ENCODE results near the gene RDH13.
"Not testable (repeated sequence)": the region's sequence is repeated elsewhere in the genome, so short reads cannot be mapped to it uniquely, and the experiment has no call there.

RDH13 gene

DNA sequence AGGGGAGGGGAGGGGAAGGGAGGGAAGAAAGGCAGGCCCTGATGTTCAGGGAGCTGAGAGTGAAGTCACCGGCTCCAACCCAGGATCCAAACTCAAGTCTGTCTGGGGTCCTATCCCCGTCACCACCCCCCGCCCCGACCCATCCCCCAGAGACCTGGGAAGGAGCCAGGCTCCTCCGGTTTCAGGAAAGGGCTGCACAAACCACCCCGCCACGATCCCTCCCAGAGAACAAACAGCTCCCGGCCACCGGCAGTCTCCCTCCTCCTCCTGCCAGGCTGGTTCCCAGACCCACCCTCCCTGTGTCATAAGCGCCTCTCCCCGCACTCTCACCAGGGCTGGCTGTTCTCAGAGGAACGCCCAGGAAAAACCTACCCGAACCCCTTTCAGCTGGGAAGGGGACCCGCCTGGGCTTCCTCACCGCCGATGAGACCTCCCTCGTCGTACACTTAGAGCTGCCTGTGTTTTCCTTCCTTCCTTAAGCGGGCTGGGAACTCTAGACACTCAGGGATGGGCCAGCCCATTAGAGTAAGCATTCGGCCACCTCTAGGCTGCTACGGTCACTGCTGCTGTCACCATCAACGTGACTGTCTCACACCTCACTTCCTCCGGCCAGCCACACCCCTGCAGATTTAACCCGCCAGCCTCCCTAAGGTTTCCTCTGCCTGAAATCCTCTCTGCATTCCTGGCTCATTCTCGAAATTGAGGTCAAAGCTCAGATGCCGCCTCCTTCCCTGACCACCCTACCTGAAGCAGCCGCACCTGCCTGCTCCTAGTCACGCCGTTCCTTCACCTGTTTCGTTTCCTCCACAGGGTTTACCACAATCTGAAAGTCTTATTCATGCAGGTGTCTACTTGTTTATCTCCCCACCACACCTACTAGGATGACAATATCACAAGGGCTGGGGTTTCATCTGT is 6.3 kb upstream of the RDH13 start:
- Histone ChIP-seq H3K9me3 (ENCODE audit: insufficient read depth, low read length, severe bottlenecking) (no peaks in the 10 kb centered on the region), H3K4me1 (ENCODE audit: insufficient read depth, low read length) (no peaks in the 10 kb centered on the region), H3K4me2 (ENCODE audit: insufficient read depth, low read length) (no peak overlapping the region), H3K4me3 (ENCODE audit: low read depth in 1 of 2, low read length in 2 of 2) (no peak overlapping the region), H3K27me3 (ENCODE audit: insufficient read depth, low read length, poor library complexity) (no peaks in the 10 kb centered on the region), H4K20me1 (ENCODE audit: insufficient read depth, low read length) (0 out of 2 replicates have a peak, but pooled peaks cover 3% of the 10 kb centered on the region), H2AFZ (ENCODE audit: low read depth, low read length) (no peak overlapping the region), H3K27ac (ENCODE audit: low read length) (no peak overlapping the region), H3K9ac (ENCODE audit: low read depth, low read length) (no peak overlapping the region), H3K79me2 (ENCODE audit: insufficient read depth, low read length) (no peaks in the 10 kb centered on the region), H3K36me3 (ENCODE audit: insufficient read depth, low read length) (no peaks in the 10 kb centered on the region)
- TF ChIP-seq EZH2 (IDR thresholded peaks at IDR 0.05; ENCODE audit: borderline replicate concordance, low read depth, low read length, severe bottlenecking) = no peak
- TF ChIP-seq, protein P1, sequence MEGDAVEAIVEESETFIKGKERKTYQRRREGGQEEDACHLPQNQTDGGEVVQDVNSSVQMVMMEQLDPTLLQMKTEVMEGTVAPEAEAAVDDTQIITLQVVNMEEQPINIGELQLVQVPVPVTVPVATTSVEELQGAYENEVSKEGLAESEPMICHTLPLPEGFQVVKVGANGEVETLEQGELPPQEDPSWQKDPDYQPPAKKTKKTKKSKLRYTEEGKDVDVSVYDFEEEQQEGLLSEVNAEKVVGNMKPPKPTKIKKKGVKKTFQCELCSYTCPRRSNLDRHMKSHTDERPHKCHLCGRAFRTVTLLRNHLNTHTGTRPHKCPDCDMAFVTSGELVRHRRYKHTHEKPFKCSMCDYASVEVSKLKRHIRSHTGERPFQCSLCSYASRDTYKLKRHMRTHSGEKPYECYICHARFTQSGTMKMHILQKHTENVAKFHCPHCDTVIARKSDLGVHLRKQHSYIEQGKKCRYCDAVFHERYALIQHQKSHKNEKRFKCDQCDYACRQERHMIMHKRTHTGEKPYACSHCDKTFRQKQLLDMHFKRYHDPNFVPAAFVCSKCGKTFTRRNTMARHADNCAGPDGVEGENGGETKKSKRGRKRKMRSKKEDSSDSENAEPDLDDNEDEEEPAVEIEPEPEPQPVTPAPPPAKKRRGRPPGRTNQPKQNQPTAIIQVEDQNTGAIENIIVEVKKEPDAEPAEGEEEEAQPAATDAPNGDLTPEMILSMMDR (IDR thresholded peaks at IDR 0.05; ENCODE audit: borderline replicate concordance, extremely low read depth, low read length, poor library complexity, severe bottlenecking) = no peak
- no peak for DNase-seq
- ATAC-seq (ENCODE audit: insufficient read depth, low read depth) = no peak

DNA sequence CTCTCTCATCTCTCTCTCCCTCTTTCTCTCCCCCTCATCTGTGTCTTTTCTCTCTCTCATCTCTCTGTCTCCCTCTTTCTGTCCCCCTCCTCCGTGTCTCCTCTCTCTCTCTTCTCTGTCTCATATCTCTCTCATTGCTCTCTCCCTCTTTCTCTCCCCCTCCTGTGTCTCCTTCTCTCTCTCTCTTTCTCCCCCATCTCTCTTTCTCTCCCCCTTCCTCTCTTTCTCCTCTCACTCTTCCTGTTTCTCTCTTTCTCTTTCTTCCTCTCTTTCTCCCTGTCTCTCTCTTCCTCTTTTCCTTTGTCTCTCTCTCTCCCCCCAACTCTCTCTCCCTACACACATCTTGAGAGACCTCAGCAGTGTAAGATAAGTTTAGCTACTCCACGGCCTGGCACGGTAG is 4.9 kb upstream of the RDH13 start:
- ATAC-seq (ENCODE audit: insufficient read depth, low read depth) = no peak
- Histone ChIP-seq H3K9me3 (ENCODE audit: insufficient read depth, low read length, severe bottlenecking) (no peaks in the 10 kb centered on the region), H3K27me3 (ENCODE audit: insufficient read depth, low read length, poor library complexity) (no peaks in the 10 kb centered on the region), H3K36me3 (ENCODE audit: insufficient read depth, low read length) (no peaks in the 10 kb centered on the region), H3K4me2 (ENCODE audit: insufficient read depth, low read length) (no peak overlapping the region), H3K79me2 (ENCODE audit: insufficient read depth, low read length) (no peaks in the 10 kb centered on the region), H4K20me1 (ENCODE audit: insufficient read depth, low read length) (0 out of 2 replicates have a peak, but pooled peaks cover 3% of the 10 kb centered on the region), H2AFZ (ENCODE audit: low read depth, low read length) (no peak overlapping the region), H3K27ac (ENCODE audit: low read length) (no peak overlapping the region), H3K9ac (ENCODE audit: low read depth, low read length) (no peak overlapping the region), H3K4me1 (ENCODE audit: insufficient read depth, low read length) (no peaks in the 10 kb centered on the region), H3K4me3 (ENCODE audit: low read depth in 1 of 2, low read length in 2 of 2) (no peak overlapping the region)
- no peak for DNase-seq
- TF ChIP-seq EZH2 (IDR thresholded peaks at IDR 0.05; ENCODE audit: borderline replicate concordance, low read depth, low read length, severe bottlenecking) = no peak
- TF ChIP-seq, protein P1 (IDR thresholded peaks at IDR 0.05; ENCODE audit: borderline replicate concordance, extremely low read depth, low read length, poor library complexity, severe bottlenecking) = no peak

DNA sequence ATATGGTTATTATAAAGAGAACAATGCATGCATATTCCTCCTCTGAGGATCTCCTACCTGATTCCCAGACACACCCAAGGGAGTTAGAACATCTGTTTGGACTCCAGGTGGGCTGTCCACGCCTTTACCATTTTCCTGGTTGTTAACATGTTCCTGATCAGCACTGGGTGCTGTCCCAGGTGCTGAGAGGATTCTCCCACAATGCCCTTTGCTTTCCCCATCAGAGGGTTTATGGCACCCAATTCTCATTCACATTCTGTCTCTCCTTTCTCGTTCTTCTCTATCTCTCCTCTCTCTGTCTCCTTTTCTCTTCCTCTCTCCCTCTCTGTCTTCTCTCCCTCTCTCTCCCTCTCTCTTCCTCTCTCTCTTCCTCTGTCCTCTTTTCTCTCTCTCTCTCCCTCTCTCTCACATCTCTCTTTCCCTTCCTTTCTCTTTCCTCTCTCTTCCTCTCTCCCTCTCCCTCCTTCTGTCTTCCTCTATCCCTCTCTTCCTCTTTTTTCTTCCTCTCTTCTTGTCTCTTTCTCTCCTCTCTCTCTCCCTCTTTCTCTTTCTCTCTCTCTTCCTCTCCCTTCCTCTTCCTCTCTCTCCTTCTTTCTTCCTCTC is 3.3 kb upstream of the RDH13 start:
- H4K20me1 ChIP-seq (ENCODE audit: insufficient read depth, low read length) = 0 out of 2 replicates have a peak, but pooled peaks cover 3% of the 10 kb centered on the region
- DNase-seq (no peak), ATAC-seq (ENCODE audit: insufficient read depth, low read depth) (peak; percentile 53)
- H3K36me3 ChIP-seq (ENCODE audit: insufficient read depth, low read length) = no peaks in the 10 kb centered on the region
- H3K9ac ChIP-seq (ENCODE audit: low read depth, low read length) = no peak overlapping the region
- no peak overlapping the region for H3K4me3 ChIP-seq (ENCODE audit: low read depth in 1 of 2, low read length in 2 of 2)
- no peak overlapping the region for H3K27ac ChIP-seq (ENCODE audit: low read length)
- no peak overlapping the region for H2AFZ ChIP-seq (ENCODE audit: low read depth, low read length)
- no peak overlapping the region for H3K4me2 ChIP-seq (ENCODE audit: insufficient read depth, low read length)
- H3K9me3 ChIP-seq (ENCODE audit: insufficient read depth, low read length, severe bottlenecking) = no peaks in the 10 kb centered on the region
- no peaks in the 10 kb centered on the region for H3K79me2 ChIP-seq (ENCODE audit: insufficient read depth, low read length)
- H3K4me1 ChIP-seq (ENCODE audit: insufficient read depth, low read length) = no peaks in the 10 kb centered on the region
- no peak for TF ChIP-seq EZH2 (IDR thresholded peaks at IDR 0.05; ENCODE audit: borderline replicate concordance, low read depth, low read length, severe bottlenecking)
- TF ChIP-seq, protein P1 (IDR thresholded peaks at IDR 0.05; ENCODE audit: borderline replicate concordance, extremely low read depth, low read length, poor library complexity, severe bottlenecking) = no peak
- no peaks in the 10 kb centered on the region for H3K27me3 ChIP-seq (ENCODE audit: insufficient read depth, low read length, poor library complexity)

DNA sequence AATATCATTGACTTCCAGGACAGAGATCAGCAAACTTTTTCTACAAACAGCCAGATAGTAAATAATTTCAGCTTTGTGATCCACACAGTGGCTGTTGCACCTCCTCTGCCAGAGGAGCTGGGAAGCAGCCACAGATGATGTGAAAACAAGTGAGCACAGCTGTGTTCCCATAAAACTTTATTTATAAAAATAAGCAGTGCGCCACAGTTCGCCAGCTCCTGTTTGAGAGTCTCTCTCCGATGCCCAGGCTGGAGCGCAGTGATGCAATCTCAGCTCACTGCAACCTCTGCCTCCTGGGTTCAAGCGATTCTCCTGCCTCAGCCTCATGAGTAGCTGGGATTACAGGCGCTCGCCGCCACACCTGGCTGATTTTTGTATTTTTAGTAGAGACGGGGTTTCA is 2.6 kb upstream of the RDH13 start:
- not testable (repeated sequence) for H3K4me1 ChIP-seq (ENCODE audit: insufficient read depth, low read length); H3K9ac ChIP-seq (ENCODE audit: low read depth, low read length); ATAC-seq (ENCODE audit: insufficient read depth, low read depth); DNase-seq; H3K9me3 ChIP-seq (ENCODE audit: insufficient read depth, low read length, severe bottlenecking); H2AFZ ChIP-seq (ENCODE audit: low read depth, low read length); H3K4me3 ChIP-seq (ENCODE audit: low read depth in 1 of 2, low read length in 2 of 2); H3K79me2 ChIP-seq (ENCODE audit: insufficient read depth, low read length); H3K27me3 ChIP-seq (ENCODE audit: insufficient read depth, low read length, poor library complexity); H3K4me2 ChIP-seq (ENCODE audit: insufficient read depth, low read length); H3K36me3 ChIP-seq (ENCODE audit: insufficient read depth, low read length); H4K20me1 ChIP-seq (ENCODE audit: insufficient read depth, low read length); H3K27ac ChIP-seq (ENCODE audit: low read length)

Measured in DND-41 (cell line).